ENCODE data around the gene HOXB9. TPM values are rescaled to one million over a fixed set of nuclear protein-coding genes. Genes with fewer than 3 reads are reported as not detected.

HOXB9 gene
- total RNA-seq, 4 donors from 2014 or later, result 13.7 to 47.5 (median 24.9) TPM

GRCh38 chr17:48596735-48597527, 29.2 kb downstream of the HOXB9 start:
- peak in 1 of 3 donors; percentile 44 for DNase-seq
- H3K4me3 ChIP-seq, result peak overlapping the region; percentile 36 to 65 (median 56)
- H3K36me3 ChIP-seq, result peaks cover 0 to 17% (median 0%) of the 10 kb centered on the region in 3 donors
- peak overlapping the region; percentile 50 to 88 (median 74) for H3K27ac ChIP-seq
- TF ChIP-seq CTCF (IDR thresholded peaks at IDR 0.05) (no peak), POLR2A (IDR thresholded peaks at IDR 0.05) (no peak)
- H3K9me3 ChIP-seq, result no peaks in the 10 kb centered on the region
- H3K27me3 ChIP-seq, result no peaks in the 10 kb centered on the region
- peaks cover 0 to 63% (median 17%) of the 10 kb centered on the region in 4 donors for H3K4me1 ChIP-seq

- H3K27ac ChIP-seq, result peak overlapping the region in 2 of 4 donors; percentile 82 to 88
- no peaks in the 10 kb centered on the region for H3K9me3 ChIP-seq
- no peak for TF ChIP-seq CTCF (IDR thresholded peaks at IDR 0.05)
- no peak for TF ChIP-seq POLR2A (IDR thresholded peaks at IDR 0.05)
- H3K4me1 ChIP-seq, result peaks cover 0 to 60% (median 17%) of the 10 kb centered on the region in 4 donors
- H3K4me3 ChIP-seq, result peak overlapping the region; percentile 23 to 65 (median 49)
- no peaks in the 10 kb centered on the region for H3K27me3 ChIP-seq
- DNase-seq, result peak in 1 of 3 donors; percentile 52
- peaks cover 0 to 25% (median 0%) of the 10 kb centered on the region in 3 donors for H3K36me3 ChIP-seq
Measured at GRCh38 chr17:48596000-48596734, 30.0 kb downstream of the HOXB9 start.

- H3K36me3 ChIP-seq, result peaks cover 0 to 28% (median 0%) of the 10 kb centered on the region in 3 donors
- DNase-seq, result peak in 2 of 3 donors; percentile 39 to 49
- peak overlapping the region in 2 of 4 donors; percentile 82 to 92 for H3K27ac ChIP-seq
- H3K27me3 ChIP-seq, result no peaks in the 10 kb centered on the region
- no peaks in the 10 kb centered on the region for H3K9me3 ChIP-seq
- peak overlapping the region in 1 of 4 donors; percentile 65 for H3K4me3 ChIP-seq
- TF ChIP-seq CTCF (IDR thresholded peaks at IDR 0.05) (no peak), POLR2A (IDR thresholded peaks at IDR 0.05) (no peak)
- peaks cover 0 to 60% (median 17%) of the 10 kb centered on the region in 4 donors for H3K4me1 ChIP-seq
Measured at GRCh38 chr17:48595278-48595999, 30.7 kb downstream of the HOXB9 start.

GRCh38 chr17:48594538-48595277, 31.4 kb downstream of the HOXB9 start:
- no peaks in the 10 kb centered on the region for H3K9me3 ChIP-seq
- H3K4me1 ChIP-seq, result peaks cover 0 to 57% (median 17%) of the 10 kb centered on the region in 4 donors
- no peak for TF ChIP-seq POLR2A (IDR thresholded peaks at IDR 0.05)
- TF ChIP-seq CTCF (IDR thresholded peaks at IDR 0.05), result no peak
- H3K27ac ChIP-seq, result peak overlapping the region in 3 of 4 donors; percentile 50 to 92 (median 72)
- H3K27me3 ChIP-seq, result no peaks in the 10 kb centered on the region
- peak overlapping the region in 1 of 4 donors; percentile 45 for H3K4me3 ChIP-seq
- DNase-seq, result peak in 2 of 3 donors; percentile 47 to 48
- H3K36me3 ChIP-seq, result peaks cover 0 to 28% (median 0%) of the 10 kb centered on the region in 3 donors
